Trophoblast cell (in vitro differentiated cells and primary cell): ENCODE results near the gene RGL1.

ENCODE experiments used
- DNase-seq, 2 donors: peaks; one replicate each; pipeline ENCODE4 v3.0.0-alpha.2; 2016
- H2AFZ ChIP-seq: 2 replicates; pipeline ENCODE4 v1.6.1; 2013; ENCODE audit warnings: low read length, moderate library complexity, mild to moderate bottlenecking; ENCODE audit not compliant: insufficient read depth, poor library complexity
- H2AK5ac ChIP-seq: 2 replicates; pipeline ENCODE4 v1.6.1; 2013; ENCODE audit warnings: mild to moderate bottlenecking, low read length
- H2BK120ac ChIP-seq: 2 replicates; pipeline ENCODE4 v1.6.1; 2013; ENCODE audit warnings: low read length, mild to moderate bottlenecking, moderate library complexity; ENCODE audit not compliant: insufficient read depth, poor library complexity
- H2BK12ac ChIP-seq: 2 replicates; pipeline ENCODE4 v1.6.1; 2013; ENCODE audit warnings: mild to moderate bottlenecking, low read length, moderate library complexity
- H2BK5ac ChIP-seq: 2 replicates; pipeline ENCODE4 v1.6.1; 2013; ENCODE audit warnings: low read length, low read depth, moderate library complexity, mild to moderate bottlenecking; ENCODE audit not compliant: poor library complexity
- H3K14ac ChIP-seq: 2 replicates; pipeline ENCODE4 v1.6.1; 2013; ENCODE audit warnings: mild to moderate bottlenecking, low read length
- H3K18ac ChIP-seq: 2 replicates; pipeline ENCODE4 v1.6.1; 2013; ENCODE audit warnings: mild to moderate bottlenecking, low read length
- H3K23ac ChIP-seq: 2 replicates; pipeline ENCODE4 v1.6.1; 2013; ENCODE audit warnings: low read length
- H3K27ac ChIP-seq: 2 replicates; pipeline ENCODE4 v1.5.1; 2013; ENCODE audit warnings: low read depth, mild to moderate bottlenecking, inconsistent platforms, low read length, moderate library complexity
- H3K27me3 ChIP-seq: 2 replicates; pipeline ENCODE4 v1.6.1; 2013; ENCODE audit warnings: inconsistent platforms, mild to moderate bottlenecking, low read length, moderate library complexity; ENCODE audit not compliant: insufficient read depth
- H3K36me3 ChIP-seq, 2 experiments: 1 replicate in 1 of 2; 2 replicates in 1 of 2; pipeline ENCODE4 v1.6.1; 2013; ENCODE audit warnings: low read length in 2 of 2, mild to moderate bottlenecking in 2 of 2, moderate library complexity in 1 of 2; ENCODE audit not compliant: insufficient read depth in 2 of 2, control insufficient read depth in 1 of 2
- H3K4ac ChIP-seq: 2 replicates; pipeline ENCODE4 v1.6.1; 2013; ENCODE audit warnings: low read depth, mild to moderate bottlenecking, low read length, moderate library complexity
- H3K4me1 ChIP-seq, 2 experiments: 1 replicate in 1 of 2; 2 replicates in 1 of 2; pipeline ENCODE4 v1.6.1; 2013; ENCODE audit warnings: low read length in 2 of 2, mild to moderate bottlenecking in 2 of 2, moderate library complexity in 1 of 2; ENCODE audit not compliant: insufficient read depth in 2 of 2, control insufficient read depth in 1 of 2
- H3K4me2 ChIP-seq: 2 replicates; pipeline ENCODE4 v1.6.1; 2013; ENCODE audit warnings: inconsistent platforms, mild to moderate bottlenecking, low read length, moderate library complexity
- H3K4me3 ChIP-seq: 2 replicates; pipeline ENCODE4 v1.5.1; 2013; ENCODE audit warnings: mild to moderate bottlenecking, low read depth, low read length, inconsistent platforms
- H3K79me1 ChIP-seq: one replicate; pipeline ENCODE4 v1.6.1; 2013; ENCODE audit warnings: low read length
- H3K79me2 ChIP-seq: 2 replicates; pipeline ENCODE4 v1.6.1; 2013; ENCODE audit warnings: low read length, mild to moderate bottlenecking; ENCODE audit not compliant: control insufficient read depth, insufficient read depth, poor library complexity
- H3K9ac ChIP-seq: 2 replicates; pipeline ENCODE4 v1.6.1; 2013; ENCODE audit warnings: mild to moderate bottlenecking, low read length
- H3K9me3 ChIP-seq: 2 replicates; pipeline ENCODE4 v1.6.1; 2013; ENCODE audit warnings: low read depth, mild to moderate bottlenecking, control low read depth, inconsistent platforms, low read length; ENCODE audit not compliant: insufficient read depth
- H4K12ac ChIP-seq: 2 replicates; pipeline ENCODE4 v1.6.1; 2013; ENCODE audit warnings: low read depth, mild to moderate bottlenecking, low read length, moderate library complexity
- H4K8ac ChIP-seq: 2 replicates; pipeline ENCODE4 v1.6.1; 2013; ENCODE audit warnings: low read depth, mild to moderate bottlenecking, low read length, moderate library complexity
- H4K91ac ChIP-seq: one replicate; pipeline ENCODE4 v1.6.1; 2013; ENCODE audit warnings: low read depth, mild to moderate bottlenecking, low read length, moderate library complexity
- WGBS: extraction: QIAGEN DNeasy Blood & Tissue Kit; methylation state at CpG from one replicate; pipeline ENCODE4 v1.1.7; 2013; ENCODE audit warnings: missing lambda C conversion rate; ENCODE audit not compliant: insufficient read length, insufficient coverage; ENCODE audit errors: extremely low coverage; 5-methylcytosine and 5-hydroxymethylcytosine counted together

Gene RGL1

DNA sequence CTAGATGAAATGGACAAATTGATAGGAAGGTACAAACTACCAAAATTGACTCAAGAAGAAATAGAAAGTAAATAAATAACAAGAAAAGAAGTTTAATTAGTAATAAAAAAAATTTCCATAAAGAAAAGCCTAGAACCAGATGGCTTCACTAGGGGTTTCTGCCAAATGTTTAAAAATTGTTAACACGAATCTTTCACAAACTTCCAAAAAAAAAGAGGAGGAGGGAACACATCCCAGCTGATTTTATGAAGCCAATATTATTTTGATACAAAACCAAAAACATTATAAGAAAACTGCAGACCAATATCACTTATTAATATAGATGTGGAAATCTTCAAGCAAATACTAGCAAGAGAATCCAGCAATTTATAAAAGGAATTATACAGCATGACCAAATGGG is 143.1 kb downstream of the RGL1 start:
- no peak overlapping the region for H3K27ac ChIP-seq
- H2BK120ac ChIP-seq, result no peak overlapping the region
- no CpG with 5 or more reads among the region's 1 CpG for WGBS
- H2BK12ac ChIP-seq, result no peak overlapping the region
- no peak for DNase-seq
- H2AK5ac ChIP-seq, result no peak overlapping the region
- H3K79me2 ChIP-seq, result no peaks in the 10 kb centered on the region
- H3K9me3 ChIP-seq, result no peaks in the 10 kb centered on the region
- no peak overlapping the region for H2BK5ac ChIP-seq
- no peaks in the 10 kb centered on the region for H3K27me3 ChIP-seq
- H4K8ac ChIP-seq, result no peak overlapping the region
- H3K23ac ChIP-seq, result no peak overlapping the region
- H2AFZ ChIP-seq, result no peak overlapping the region
- H3K4ac ChIP-seq, result no peak overlapping the region
- H4K12ac ChIP-seq, result no peak overlapping the region
- H3K79me1 ChIP-seq, result peaks cover 2% of the 10 kb centered on the region
- no peak overlapping the region for H3K9ac ChIP-seq
- no peak overlapping the region for H3K18ac ChIP-seq
- H4K91ac ChIP-seq, result no peak overlapping the region
- no peak overlapping the region for H3K4me3 ChIP-seq
- peaks cover 8 to 9% of the 10 kb centered on the region in 2 experiments for H3K4me1 ChIP-seq
- no peak overlapping the region for H3K4me2 ChIP-seq
- H3K36me3 ChIP-seq, result no peaks in the 10 kb centered on the region
- no peak overlapping the region for H3K14ac ChIP-seq

DNA sequence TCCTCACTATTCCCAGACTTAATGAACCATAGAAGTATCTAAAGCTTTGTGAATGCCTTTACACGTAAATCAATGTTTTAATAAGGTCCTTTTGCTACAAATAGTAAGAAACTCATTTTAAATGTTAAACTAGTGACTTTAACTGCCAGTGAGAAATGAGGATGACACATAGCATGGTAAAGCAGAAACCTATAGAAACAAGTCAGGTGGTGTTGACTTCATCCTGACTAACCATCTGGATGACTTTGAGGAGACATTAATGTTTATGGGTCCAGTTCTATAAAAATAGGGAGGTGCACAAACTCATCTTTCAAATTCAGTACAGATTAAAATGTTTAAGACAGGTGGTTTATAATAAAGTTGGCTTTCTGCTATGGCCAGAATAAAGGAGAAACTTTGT is 147.2 kb downstream of the RGL1 start:
- H3K4me3 ChIP-seq, result no peak overlapping the region
- no peak for DNase-seq
- H2AK5ac ChIP-seq, result no peak overlapping the region
- H2BK12ac ChIP-seq, result no peak overlapping the region
- no peaks in the 10 kb centered on the region for H3K79me1 ChIP-seq
- no peak overlapping the region for H2BK120ac ChIP-seq
- no peak overlapping the region for H3K14ac ChIP-seq
- no peak overlapping the region for H3K9ac ChIP-seq
- no peaks in the 10 kb centered on the region for H3K79me2 ChIP-seq
- no peak overlapping the region for H3K4ac ChIP-seq
- H3K4me1 ChIP-seq, result peaks cover 0 to 2% of the 10 kb centered on the region in 2 experiments
- no peaks in the 10 kb centered on the region for H3K36me3 ChIP-seq
- no peak overlapping the region for H3K4me2 ChIP-seq
- H4K91ac ChIP-seq, result no peak overlapping the region
- H3K27me3 ChIP-seq, result no peaks in the 10 kb centered on the region
- H3K27ac ChIP-seq, result no peak overlapping the region
- H3K9me3 ChIP-seq, result no peaks in the 10 kb centered on the region
- no peak overlapping the region for H4K8ac ChIP-seq
- no peak overlapping the region for H4K12ac ChIP-seq
- no CpG with 5 or more reads among the region's 1 CpG for WGBS
- no peak overlapping the region for H3K23ac ChIP-seq
- H2BK5ac ChIP-seq, result no peak overlapping the region
- H2AFZ ChIP-seq, result no peak overlapping the region
- no peak overlapping the region for H3K18ac ChIP-seq

DNA sequence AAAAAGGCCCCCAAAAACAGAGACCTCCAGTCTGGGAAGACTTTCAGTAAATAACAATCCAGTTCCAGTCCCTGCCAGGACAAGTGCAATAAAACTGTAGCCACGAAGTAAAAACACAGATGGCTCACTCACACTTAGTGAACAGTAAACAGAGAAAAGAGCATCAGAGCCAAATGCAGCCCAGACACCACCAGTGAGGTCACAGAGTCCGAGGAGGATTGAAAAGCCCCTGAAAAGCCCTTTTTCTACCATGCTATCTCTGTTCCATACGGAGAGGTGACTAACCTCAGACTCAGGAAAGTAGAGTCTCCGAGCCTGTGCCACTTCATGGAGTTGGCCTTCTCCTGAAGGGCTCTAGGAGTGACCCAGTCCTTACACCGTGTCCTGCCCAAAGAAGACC is 148.1 kb downstream of the RGL1 start:
- no peak overlapping the region for H2BK5ac ChIP-seq
- no peak overlapping the region for H3K4me3 ChIP-seq
- no peaks in the 10 kb centered on the region for H3K27me3 ChIP-seq
- H2BK120ac ChIP-seq, result no peak overlapping the region
- H2BK12ac ChIP-seq, result no peak overlapping the region
- no peak overlapping the region for H3K14ac ChIP-seq
- no peak overlapping the region for H4K8ac ChIP-seq
- no peaks in the 10 kb centered on the region for H3K79me1 ChIP-seq
- H3K9ac ChIP-seq, result no peak overlapping the region
- H2AFZ ChIP-seq, result no peak overlapping the region
- no peak overlapping the region for H3K4me2 ChIP-seq
- H3K4me1 ChIP-seq, result peaks cover 0 to 2% of the 10 kb centered on the region in 2 experiments
- no peaks in the 10 kb centered on the region for H3K9me3 ChIP-seq
- no peaks in the 10 kb centered on the region for H3K79me2 ChIP-seq
- H3K4ac ChIP-seq, result no peak overlapping the region
- H3K18ac ChIP-seq, result no peak overlapping the region
- no peak overlapping the region for H2AK5ac ChIP-seq
- no peaks in the 10 kb centered on the region for H3K36me3 ChIP-seq
- no peak overlapping the region for H3K27ac ChIP-seq
- DNase-seq, result no peak
- no peak overlapping the region for H4K91ac ChIP-seq
- H4K12ac ChIP-seq, result no peak overlapping the region
- WGBS, result no CpG with 5 or more reads among the region's 5 CpGs
- H3K23ac ChIP-seq, result no peak overlapping the region

DNA sequence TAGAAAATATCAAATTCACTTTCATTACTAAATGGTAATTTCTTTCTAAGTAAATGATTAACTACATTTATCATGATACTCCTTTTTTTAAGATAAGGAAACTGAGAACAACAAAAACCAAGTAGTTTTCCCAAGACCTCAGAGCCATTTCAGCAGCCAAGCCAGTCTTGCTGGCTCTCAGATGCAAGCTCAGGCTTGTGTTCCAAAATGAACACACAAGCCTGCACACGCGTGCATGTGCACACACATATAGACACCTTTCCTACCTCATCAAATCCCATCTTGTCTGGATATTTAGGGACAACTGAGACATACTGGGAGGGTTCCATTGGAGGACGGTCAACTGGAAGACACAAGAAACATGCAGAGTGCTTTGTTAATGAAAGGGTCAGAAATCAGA is 149.6 kb downstream of the RGL1 start:
- Histone ChIP-seq H2BK120ac (no peak overlapping the region), H4K12ac (no peak overlapping the region), H3K23ac (peak overlapping the region; percentile 86), H3K4me2 (no peak overlapping the region), H3K4ac (no peak overlapping the region), H2BK12ac (no peak overlapping the region), H3K79me2 (no peaks in the 10 kb centered on the region), H3K18ac (no peak overlapping the region), H3K14ac (no peak overlapping the region), H3K27ac (no peak overlapping the region), H3K9me3 (no peaks in the 10 kb centered on the region), H3K79me1 (no peaks in the 10 kb centered on the region), H3K27me3 (no peaks in the 10 kb centered on the region), H3K4me1 (peaks cover 0 to 2% of the 10 kb centered on the region in 2 experiments), H2AFZ (no peak overlapping the region), H2AK5ac (no peak overlapping the region), H4K8ac (no peak overlapping the region), H2BK5ac (no peak overlapping the region), H3K9ac (no peak overlapping the region), H3K4me3 (no peak overlapping the region), H4K91ac (no peak overlapping the region), H3K36me3 (no peaks in the 10 kb centered on the region)
- DNase-seq, result no peak
- WGBS, result no CpG with 5 or more reads among the region's 3 CpGs
